Activated CD8-positive, alpha-beta memory T cell treated with anti-CD3 and anti-CD28 coated beads, Interleukin-2, amount 50 U/mL, for 1 hour (primary cell): ENCODE data around the gene C1orf210.

Source experiments
- DNase-seq: peaks from one replicate; pipeline ENCODE4 v3.0.0-alpha.2; 2020; ENCODE audit errors: extremely low read depth

The C1orf210 gene

DNA sequence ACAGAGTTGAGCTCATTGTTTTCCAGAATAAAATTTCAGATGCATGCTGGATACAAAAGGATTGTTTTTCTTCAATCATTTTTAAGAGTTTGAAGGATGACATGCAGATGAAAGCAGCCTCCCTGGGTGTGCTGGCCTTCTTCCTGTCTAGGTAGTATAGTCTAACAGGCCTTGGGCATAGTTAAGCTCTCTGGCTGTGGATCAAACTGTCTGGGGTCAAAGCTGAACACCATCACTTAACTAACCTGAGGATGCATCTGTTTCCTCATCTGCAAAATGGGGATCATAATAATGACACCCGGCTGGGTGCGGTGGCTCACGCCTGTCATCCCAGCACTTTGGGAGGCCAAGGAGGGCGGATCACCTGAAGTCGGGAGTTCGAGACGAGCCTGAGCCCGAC is 9.4 kb upstream of the C1orf210 start:
- no peak for DNase-seq

DNA sequence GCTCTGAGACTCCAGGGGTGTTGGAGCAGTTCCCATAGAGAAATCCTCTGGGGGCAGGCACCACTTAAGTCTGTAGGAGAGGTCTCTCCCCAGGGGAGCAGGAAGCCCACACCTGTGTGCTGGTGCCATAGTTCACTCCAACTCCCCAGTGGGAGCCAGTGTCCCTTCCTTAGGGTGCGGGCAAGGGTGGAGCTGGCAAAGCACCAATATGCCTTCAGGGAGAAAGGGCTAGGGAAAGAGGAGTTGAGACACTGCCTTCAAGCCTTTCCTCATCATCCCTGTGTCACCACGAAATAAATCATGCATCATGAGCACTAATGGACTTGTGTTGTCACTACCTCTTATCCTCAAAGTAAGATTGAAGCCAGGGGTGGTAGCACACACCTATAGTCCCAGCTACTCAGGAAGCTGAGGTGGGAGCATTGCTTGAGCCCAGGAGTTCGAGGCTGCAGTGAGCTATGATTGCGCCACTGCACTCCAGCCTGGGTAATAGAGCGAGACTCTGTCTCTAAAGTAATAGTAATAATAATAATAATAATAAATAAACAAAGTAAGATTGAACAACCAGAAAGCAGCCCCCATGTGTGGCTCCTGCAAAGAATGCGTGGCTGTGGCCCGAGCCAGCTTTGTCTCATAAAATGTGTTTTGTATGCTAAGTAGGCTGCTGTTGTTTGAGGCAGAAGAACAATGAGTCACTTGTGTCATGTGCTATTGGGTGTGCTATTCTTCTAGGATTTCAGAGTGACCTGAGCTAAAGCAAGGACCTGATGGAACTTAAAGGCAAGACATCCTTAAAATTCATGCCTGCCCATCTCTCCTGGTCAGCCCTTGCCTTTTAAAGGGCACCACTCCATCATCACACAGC is 8.7 kb upstream of the C1orf210 start:
- DNase-seq, result no peak

DNA sequence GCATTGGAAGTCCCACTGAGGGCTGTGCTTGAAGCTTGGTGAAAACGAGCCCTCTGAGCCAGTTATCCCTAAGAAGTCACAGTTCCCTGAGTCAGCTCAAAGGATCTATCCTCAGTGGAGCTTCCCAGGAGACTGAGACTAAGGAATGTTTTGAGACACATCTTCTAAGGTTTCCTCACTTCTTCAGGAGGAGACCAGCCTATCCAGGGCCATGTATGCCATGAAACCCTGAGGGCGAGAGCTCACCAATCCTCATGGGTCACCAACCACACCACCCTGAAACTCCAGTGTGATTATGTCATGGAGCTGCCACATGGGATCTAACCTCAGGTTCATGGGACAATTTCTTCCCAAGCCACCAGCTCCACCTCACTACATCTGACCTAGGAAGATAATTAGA is 7.8 kb upstream of the C1orf210 start:
- DNase-seq, result no peak

DNA sequence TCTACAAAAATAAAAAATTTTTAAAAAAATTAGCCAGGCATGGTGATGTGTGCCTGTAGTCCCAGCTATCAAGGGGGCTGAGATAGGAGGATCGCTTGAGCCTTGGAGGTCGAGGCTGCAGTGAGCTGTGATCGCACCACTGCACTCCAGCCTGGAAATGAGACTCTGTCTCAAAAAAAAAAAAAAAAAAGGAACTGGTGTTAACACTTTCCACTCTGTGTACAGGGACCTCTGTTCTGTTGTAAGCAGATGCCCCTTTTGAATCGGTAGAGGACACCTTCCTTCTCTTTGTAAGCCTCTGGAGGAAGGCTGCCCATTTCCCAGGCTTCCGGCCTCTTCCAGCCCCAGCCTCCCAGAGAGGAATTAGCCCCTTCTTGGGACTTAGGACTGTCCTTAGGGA is 7.3 kb upstream of the C1orf210 start:
- DNase-seq, result no peak

DNA sequence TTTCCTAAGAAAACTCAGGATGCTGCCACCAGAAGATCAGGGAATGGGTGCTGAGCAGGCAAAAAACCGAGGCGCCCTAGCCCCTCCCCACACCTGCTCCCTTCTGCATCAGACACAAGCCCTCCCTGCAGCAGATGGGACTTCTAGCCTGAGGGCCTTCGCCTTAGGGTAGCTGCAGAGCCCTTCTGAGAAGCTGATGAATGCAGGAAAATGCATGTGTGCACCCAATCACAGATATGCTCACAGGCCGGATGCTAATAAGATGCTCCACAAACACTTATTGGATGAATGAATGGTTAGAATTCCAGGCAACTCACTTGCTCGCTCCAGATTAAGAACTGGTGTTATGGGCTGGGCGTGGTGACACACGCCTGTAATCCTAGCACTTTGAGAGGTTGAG is 6.8 kb upstream of the C1orf210 start:
- no peak for DNase-seq

DNA sequence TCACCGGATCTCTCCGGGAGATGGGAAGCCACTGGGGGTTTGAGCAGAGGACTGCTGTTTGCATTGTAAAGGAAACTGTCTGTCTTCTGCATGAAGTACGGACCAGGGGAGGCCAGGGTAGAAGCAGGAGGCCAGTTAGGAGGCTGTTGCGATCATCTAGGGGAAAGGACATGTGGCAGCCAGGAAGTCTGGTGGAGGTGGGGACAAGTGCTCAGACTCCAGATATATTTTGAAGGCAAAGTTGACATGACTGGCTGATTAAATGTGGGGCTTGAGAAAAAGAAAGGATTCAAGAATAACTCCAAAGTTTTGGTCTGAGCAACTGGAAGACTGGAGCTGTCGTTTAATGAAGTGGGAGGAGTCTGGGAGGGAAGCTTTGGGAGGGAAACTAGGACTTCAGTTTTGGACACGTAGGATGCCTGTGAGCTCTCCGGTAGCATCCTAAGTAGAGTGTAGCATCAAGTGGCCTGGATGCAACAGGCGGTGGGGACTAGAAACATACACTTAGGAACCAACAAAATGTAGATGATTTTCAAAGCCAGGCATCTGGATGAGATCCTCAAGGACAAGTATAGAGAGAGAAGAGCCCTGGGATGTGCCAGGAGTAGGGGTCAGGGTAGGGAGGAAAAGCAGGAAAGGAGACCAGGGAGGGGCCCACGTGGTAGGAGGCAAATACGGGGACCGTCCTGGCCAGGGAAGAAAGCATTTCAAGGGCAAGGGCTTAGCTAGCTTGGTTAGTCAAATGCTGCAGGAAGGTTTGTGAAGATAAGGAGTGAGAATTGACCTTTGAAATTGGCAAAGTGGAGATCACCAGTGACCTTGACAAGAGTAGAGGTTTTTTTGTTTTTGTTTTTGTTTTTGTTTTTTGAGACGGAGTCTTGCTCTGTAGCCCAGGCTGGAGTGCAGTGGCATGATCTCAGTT is 3.7 kb upstream of the C1orf210 start:
- DNase-seq, result no peak

DNA sequence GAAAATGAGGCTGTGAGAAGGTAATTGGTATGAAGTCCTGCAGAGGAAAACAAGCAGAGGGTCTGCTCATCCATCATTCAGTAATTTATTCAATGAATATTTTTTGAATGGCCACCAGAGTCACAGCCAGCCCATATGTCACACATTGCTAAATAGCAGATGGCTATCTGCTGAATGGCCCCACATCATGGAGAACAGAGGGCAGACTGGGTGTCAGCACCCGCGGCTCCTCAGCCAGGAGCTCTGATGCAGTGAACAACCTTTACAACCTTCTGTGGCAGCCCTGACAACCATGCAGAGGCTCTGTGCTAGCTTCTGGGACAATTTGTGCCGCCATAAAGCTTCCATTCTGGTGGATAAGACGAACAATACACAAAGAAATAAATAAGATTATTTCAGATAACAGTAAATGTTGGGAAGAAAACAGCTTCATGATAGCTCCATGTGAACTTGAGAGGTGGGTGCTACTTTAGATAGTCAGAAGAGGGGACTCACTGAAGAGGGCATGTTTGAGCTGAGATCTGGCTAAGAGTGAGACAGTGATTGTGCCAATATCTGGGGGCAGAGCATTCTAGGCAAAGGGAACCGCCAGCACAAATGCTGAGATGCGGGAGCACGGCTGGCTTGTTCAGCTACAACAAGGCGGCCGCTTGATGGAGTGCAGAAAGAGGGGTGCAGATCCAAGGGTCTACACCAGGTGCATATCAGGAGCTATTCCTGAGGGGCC is 2.8 kb upstream of the C1orf210 start:
- DNase-seq, result no peak

DNA sequence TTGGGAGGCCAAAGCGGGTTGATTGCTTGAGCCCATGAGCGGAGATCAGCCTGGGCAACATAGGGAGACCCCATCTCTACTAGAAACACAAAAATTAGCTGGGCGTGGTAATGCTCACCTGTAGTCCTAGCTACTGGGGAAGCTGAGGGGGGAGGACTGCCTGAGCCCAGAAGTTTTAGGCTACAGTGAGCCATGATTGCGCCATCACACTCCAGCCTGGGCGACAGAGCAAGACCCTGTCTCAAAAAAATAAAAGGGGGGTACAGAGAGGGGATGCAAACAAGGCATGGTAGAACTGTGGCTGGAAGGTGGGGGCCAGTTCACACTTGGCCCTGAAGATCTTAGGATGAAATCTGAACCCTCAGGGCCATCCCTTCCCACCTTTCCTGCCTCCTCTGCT is 1.2 kb upstream of the C1orf210 start:
- DNase-seq, result no peak

DNA sequence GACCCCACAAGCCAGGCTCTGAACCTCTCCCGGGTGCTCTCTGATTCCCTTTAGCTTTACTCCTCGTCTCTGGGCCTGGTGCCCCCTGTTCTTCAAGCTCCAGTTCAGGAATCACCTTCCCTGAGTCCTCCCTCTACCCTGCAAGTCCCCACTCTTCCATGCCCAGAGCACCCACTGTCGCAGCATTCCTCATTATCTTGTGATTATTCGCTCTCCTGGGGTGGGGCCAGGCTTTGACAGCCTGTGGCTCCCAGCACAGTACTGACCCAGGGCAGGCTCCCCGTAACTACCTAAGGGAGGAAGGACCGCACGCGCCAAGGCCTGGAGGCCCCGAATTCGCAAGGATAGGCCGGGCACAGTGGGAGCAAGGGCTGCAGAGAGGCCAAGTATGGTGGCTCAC is 734 bp upstream of the C1orf210 start:
- DNase-seq, result no peak

DNA sequence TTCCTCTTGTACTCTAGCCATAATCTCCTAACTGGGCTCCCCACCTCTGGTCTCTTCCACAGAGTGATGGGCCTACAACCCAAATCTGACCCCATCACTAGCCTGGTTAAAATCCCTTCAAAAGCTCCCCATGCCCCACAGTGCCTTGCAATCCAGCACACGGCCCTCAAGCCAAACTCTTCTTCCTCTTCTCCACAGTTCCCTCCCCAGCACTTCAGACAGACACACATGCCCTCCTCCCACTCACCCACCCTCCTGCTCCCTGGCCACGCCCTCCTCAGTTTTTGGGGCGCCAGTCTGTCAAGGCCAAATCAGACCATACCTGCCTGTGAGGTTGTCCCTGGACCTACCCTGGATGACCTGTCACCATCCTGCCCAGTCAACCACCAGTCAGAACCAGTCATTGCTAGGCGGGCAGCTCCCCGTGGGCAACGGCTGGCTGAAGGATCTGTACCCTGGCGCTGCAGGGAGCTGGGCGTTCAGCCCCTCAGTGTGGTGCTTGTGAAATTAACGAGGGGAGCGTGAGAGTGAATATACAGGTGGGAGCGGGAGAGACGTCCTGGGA is 753 bp downstream of the C1orf210 start:
- DNase-seq, result no peak

DNA sequence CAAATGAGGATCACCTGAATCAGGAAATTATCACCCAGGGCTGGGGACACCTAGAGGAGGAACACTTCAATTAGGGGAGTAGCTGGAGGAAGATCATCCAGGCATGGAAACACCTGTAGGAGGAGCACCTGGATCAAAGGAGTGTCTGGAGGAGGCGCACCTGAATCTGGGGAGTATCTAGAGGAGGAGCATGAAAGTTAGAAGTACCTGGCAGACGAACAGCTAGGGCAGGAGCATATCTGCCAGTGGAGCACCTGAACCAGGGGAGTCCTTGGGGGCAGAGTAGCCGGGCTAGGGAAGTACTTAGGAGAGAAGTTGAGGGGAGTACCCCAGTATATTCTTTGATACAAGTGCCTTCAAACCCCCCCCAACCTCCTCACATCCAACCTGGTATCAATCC is 1.3 kb downstream of the C1orf210 start:
- DNase-seq, result no peak

DNA sequence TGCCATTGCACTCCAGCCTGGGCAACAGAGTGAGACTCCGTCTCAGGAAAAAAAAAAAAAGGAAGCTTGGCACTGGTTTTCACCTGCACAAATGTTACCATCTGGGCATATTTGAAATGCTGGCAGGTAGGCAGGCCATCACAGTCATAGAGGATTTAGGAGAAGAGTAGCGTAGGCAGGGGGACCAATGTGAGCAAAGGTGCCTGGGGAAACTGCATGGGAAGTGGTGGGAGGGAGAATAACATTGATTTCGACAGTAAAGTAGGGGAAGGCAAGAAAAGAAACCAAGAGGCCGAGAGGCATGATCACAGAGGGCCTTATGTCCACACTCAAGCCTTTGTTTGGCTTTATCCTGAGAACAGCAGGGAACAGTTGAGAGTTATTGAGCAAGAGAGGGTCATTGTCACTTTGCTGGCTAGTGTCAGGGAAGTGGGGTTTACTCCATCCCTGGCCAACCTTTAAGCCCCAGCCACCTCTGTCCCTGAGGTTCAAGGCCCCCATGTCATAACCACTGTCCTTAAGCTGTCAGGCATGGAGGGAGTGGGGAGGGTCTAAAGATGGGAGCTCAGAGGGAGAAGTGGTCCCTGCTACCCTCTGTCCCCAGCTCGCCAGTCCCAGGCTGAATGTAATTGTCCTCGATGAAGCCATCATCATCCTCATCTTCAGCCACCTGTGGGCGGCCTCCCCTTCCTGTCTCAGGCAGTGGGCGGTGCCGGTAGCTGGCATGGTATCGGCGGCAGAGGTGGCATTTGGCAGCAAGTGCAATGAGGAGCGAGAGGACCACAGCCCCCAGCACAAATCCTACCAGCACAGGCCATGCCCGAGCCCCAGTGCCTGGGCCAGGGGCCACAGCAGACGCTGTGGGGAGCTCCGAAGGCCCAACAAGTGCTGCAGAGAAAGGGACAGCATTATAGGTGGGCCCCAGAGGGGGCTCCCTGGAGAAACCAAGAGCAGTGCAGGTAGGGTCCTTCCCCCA is 2.9 kb downstream of the C1orf210 start:
- DNase-seq, result no peak

DNA sequence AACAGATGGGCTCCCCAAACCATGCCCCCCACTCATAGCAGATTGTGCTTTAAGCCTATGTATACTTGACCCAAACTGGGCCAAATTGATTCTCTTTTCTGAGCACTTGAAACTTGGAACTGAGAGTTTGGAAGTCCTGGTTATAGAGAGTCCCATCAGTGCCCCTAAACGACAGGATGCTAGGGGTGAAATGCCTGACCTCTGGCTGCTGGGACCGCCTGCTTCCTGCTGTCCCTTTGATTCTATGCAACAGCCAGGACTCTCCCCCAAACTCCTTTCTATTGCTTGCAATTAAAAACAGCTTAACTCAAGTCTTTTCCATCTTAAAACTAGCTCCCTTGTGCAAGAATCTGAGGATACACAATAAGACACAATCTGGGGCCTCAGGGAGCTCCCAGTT is 4.7 kb downstream of the C1orf210 start:
- no peak for DNase-seq

DNA sequence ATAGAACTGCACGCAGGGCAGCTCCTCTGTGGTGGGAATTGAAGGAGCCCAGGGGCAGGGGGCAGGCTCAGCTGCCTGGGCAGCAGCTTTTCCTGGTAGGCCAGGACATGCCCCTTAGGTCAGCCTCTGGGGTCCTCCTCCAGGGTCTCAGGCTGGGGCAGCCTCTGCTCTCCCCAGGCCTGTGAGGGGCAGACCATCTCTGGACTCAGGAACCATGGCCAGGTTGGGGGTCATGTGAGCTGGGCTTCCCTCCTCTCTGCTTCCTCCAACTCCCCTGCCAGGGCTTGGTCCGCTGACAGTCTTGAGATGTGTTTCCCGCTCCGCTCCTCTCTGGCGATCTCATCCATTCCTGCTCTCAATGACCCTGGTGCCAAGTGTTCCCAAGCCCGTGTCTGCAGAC is 5.7 kb downstream of the C1orf210 start:
- no peak for DNase-seq

DNA sequence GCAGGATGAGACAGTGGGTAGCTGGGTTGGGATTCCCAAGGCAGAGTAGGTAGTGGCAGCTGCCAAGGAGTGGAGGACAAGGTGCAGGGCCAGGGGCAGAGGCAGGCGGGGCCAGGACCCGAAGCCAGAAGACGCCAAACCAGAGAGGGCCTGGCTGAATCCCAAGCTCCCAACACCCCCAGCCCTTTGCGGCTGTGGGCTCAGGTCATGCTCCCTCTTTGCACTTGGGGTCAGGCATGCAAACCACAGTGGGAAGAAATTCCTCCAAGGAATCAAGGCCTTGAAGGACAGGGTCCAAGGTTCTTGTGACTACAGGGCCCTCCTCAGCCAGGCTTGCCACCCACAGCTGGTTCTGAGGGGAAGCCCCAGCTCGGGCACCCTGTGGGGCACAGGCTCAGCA is 6.2 kb downstream of the C1orf210 start:
- DNase-seq, result no peak

DNA sequence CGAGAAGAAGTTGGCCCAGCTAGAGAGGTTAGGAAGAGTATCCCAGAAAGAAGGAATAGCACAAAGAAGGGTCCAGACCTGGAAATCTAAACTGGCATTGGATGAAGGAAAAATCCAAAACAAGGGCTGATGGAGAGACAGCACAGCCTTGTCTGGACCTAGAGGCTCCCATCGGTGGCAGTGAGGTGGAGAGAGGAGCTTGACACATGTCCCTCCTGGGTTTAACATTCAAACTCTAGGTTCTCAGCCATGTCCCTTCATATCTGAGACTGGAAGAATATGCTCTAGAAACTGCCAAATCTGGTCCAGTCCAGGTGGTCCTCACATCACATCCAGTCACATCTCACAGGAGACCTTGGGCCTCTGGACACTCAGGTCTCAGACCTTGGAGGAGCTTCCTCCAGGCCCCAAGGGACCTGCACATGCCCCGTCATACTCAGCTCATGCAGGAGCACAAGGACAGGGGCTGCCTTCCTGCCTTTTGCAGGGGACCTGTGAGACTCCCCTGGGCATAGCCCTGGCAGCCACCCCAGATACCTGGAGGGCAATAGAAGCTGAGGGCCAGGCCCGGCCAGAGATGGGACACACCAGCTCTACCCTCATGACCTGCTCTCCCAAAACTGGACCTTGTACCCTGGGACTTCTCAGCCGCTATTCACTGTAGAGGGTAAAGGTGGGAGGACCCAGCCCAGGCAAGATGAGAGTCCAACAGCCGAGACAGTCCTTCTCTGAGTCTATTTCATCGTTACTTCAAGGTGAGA is 8.1 kb downstream of the C1orf210 start:
- DNase-seq, result no peak

DNA sequence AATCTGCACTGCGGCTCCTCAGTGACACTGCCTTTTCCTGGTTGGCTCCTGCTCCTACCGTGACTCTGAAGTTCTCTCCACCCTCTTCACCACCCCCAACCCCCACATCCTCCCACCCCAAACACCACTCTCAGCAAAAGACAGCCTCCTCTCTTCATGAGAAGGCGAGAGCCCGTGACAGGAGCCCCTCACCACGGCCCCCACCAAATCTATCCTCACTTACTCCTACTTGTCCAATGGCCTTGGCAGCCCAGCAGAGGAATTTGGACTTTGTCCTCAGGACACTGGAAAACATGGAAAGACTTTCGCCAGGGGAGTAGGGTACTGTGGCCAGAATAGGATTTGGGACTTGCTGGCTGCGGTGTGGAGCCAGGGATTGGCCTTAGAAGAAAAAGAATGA is 8.7 kb downstream of the C1orf210 start:
- DNase-seq, result no peak

DNA sequence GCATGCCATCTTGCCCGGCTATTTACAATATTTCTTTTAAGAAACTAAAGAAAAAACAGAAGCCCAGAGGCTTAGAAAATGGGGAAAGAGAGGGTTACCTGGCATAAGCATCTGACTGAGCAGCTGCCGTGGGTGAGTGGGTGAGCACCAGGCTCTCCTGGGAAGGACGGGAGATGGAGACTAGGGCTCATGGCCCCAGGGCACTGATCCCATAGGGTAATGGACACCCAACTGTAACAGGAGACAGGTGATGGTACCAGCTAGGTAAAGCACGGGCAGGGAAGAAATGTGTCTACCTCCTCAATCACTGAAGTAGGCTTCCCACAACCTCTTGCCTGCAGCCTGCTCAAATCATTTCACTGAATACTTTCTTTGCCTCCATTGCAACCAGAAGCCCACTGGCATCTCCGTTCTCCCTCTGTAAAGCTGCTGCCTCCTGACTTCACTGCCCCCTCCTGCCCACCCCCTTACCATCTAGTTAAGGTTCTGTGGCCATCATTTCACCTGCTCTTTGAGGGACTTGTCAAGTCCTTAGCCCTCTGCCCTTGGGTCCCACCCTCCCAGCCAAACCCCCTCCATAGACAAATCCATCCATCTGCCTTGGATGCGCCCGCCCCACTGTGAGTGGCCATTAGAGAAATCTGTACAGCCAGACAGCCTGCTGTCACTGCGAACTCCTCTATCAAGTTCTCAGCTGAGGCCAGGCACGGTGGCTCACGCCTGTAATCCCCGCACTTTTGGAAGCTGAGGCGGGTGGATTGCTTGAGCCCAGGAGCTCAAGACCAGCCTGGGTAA is 9.4 kb downstream of the C1orf210 start:
- no peak for DNase-seq

DNA sequence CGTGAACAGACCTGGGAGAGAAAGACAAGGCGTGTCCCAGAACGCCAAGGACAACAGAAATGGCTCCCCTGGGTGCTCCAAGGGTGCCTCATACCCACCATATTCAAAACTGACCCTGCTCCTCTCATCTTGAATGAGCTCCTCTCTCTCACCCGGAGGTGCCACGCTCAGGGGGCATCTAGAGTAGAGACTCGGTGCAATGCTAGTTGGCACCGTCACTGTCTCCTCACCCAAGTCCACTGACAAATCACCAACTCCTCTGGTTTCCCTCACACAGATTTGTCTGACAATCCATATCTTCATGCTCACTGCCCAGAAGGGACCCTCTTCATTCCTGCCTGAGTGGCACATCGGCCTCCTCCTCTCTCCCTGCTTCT is 10.6 kb downstream of the C1orf210 start:
- DNase-seq, result no peak
